ENCODE data around the gene BTBD1. TPM values are rescaled to one million over a fixed set of nuclear protein-coding genes. Genes with fewer than 3 reads are reported as not detected.

BTBD1 gene
- total RNA-seq, 1 experiment from 2014 or later = 58.3 TPM

GRCh38 chr15:83064859-83065258 is 2.2 kb downstream of the BTBD1 start:
- no peaks in the 10 kb centered on the region for H3K36me3 ChIP-seq (ENCODE audit: insufficient read depth, low read length, poor library complexity, severe bottlenecking)
- CTCF ChIA-PET = no interaction called here
- BruUV-seq (replicated peaks) = no TSS peak
- H3K4me1 ChIP-seq (ENCODE audit: insufficient read depth, low read length, poor library complexity, severe bottlenecking) = peaks cover 48% of the 10 kb centered on the region
- intact Hi-C loops (cut with micrococcal nuclease; ENCODE audit: unreplicated experiment) = no loop called here
- DNase-seq (ENCODE audit: low spot score) = no peak
- no peak overlapping the region for H3K27ac ChIP-seq (ENCODE audit: low read depth, low read length, poor library complexity, severe bottlenecking)
- H3K9me3 ChIP-seq (ENCODE audit: low read depth, low read length, poor library complexity, severe bottlenecking) = no peaks in the 10 kb centered on the region
- H3K4me3 ChIP-seq (ENCODE audit: low read depth, low read length, poor library complexity, severe bottlenecking) = peak overlapping the region; percentile 95
- TF ChIP-seq CTCF (conservative IDR thresholded peaks at IDR 0.05; ENCODE audit: low read depth, low read length) (no peak), EZH2 (IDR thresholded peaks at IDR 0.05; ENCODE audit: borderline replicate concordance, low read depth, low read length, poor library complexity, severe bottlenecking) (no peak)
- POLR2A ChIA-PET (ENCODE audit: low non-redundant PET) = no interaction called here
- H3K27me3 ChIP-seq (replicated peaks; ENCODE audit: insufficient read depth, low read depth, low read length, poor library complexity) = no peaks in the 10 kb centered on the region

GRCh38 chr15:83063551-83063950 is 3.5 kb downstream of the BTBD1 start:
- Histone ChIP-seq H3K4me1 (ENCODE audit: insufficient read depth, low read length, poor library complexity, severe bottlenecking) (peaks cover 48% of the 10 kb centered on the region), H3K27me3 (replicated peaks; ENCODE audit: insufficient read depth, low read depth, low read length, poor library complexity) (no peaks in the 10 kb centered on the region), H3K9me3 (ENCODE audit: low read depth, low read length, poor library complexity, severe bottlenecking) (no peaks in the 10 kb centered on the region), H3K4me3 (ENCODE audit: low read depth, low read length, poor library complexity, severe bottlenecking) (no peak overlapping the region), H3K27ac (ENCODE audit: low read depth, low read length, poor library complexity, severe bottlenecking) (no peak overlapping the region), H3K36me3 (ENCODE audit: insufficient read depth, low read length, poor library complexity, severe bottlenecking) (no peaks in the 10 kb centered on the region)
- TF ChIP-seq EZH2 (IDR thresholded peaks at IDR 0.05; ENCODE audit: borderline replicate concordance, low read depth, low read length, poor library complexity, severe bottlenecking) (no peak), CTCF (conservative IDR thresholded peaks at IDR 0.05; ENCODE audit: low read depth, low read length) (no peak)
- intact Hi-C loops (cut with micrococcal nuclease; ENCODE audit: unreplicated experiment) = no loop called here
- BruUV-seq (replicated peaks) = no TSS peak
- ChIA-PET POLR2A (ENCODE audit: low non-redundant PET) (no interaction called here), CTCF (no interaction called here)
- DNase-seq (ENCODE audit: low spot score) = no peak

GRCh38 chr15:83062768-83063180 is 4.3 kb downstream of the BTBD1 start:
- intact Hi-C loops (cut with micrococcal nuclease; ENCODE audit: unreplicated experiment) = no loop called here
- TF ChIP-seq CTCF (conservative IDR thresholded peaks at IDR 0.05; ENCODE audit: low read depth, low read length) = no peak
- TF ChIP-seq EZH2 (IDR thresholded peaks at IDR 0.05; ENCODE audit: borderline replicate concordance, low read depth, low read length, poor library complexity, severe bottlenecking) = no peak
- no TSS peak for BruUV-seq (replicated peaks)
- H3K36me3 ChIP-seq (ENCODE audit: insufficient read depth, low read length, poor library complexity, severe bottlenecking) = no peaks in the 10 kb centered on the region
- H3K27me3 ChIP-seq (replicated peaks; ENCODE audit: insufficient read depth, low read depth, low read length, poor library complexity) = no peaks in the 10 kb centered on the region
- no peak overlapping the region for H3K4me3 ChIP-seq (ENCODE audit: low read depth, low read length, poor library complexity, severe bottlenecking)
- peaks cover 53% of the 10 kb centered on the region for H3K4me1 ChIP-seq (ENCODE audit: insufficient read depth, low read length, poor library complexity, severe bottlenecking)
- POLR2A ChIA-PET (ENCODE audit: low non-redundant PET) = no interaction called here
- DNase-seq (ENCODE audit: low spot score) = no peak
- CTCF ChIA-PET = interaction anchor here (0.6 kb wide), 1 partner anchor 829 kb away, joined by 4 read pairs; no protein-coding TSS in a partner anchor
- H3K9me3 ChIP-seq (ENCODE audit: low read depth, low read length, poor library complexity, severe bottlenecking) = no peaks in the 10 kb centered on the region
- H3K27ac ChIP-seq (ENCODE audit: low read depth, low read length, poor library complexity, severe bottlenecking) = peak overlapping the region; percentile 65

All from A673 (cell line).